Measurements from ENCODE around the gene SLC2A13. TPM values are rescaled to one million over a fixed set of nuclear protein-coding genes. Genes with fewer than 3 reads are reported as not detected.

The SLC2A13 gene
- total and polyA plus RNA-seq, 4 donors = 1.9 to 20.2 (median 6.9) TPM

- TF ChIP-seq MAX (IDR thresholded peaks at IDR 0.05) = no peak
Measured at GRCh38 chr12:40013292-40013691, 92.6 kb downstream of the SLC2A13 start (continued).

- WGBS = 65% methylated on average over 3 of the region's 3 CpGs
- no peak for DNase-seq (ENCODE audit: low spot score)
- no peak for TF ChIP-seq CTCF (IDR thresholded peaks at IDR 0.05; ENCODE audit: low read depth, low read length, missing input control)
- TF ChIP-seq FOXA1 (IDR thresholded peaks at IDR 0.05) = no peak
- TF ChIP-seq HNF4G (IDR thresholded peaks at IDR 0.05) = no peak
- no peak for TF ChIP-seq YY1 (IDR thresholded peaks at IDR 0.05)
- TF ChIP-seq JUND (IDR thresholded peaks at IDR 0.05) = no peak
- TF ChIP-seq NR2F2 (IDR thresholded peaks at IDR 0.05) = no peak
- no peak for TF ChIP-seq RAD21 (IDR thresholded peaks at IDR 0.05)
- no peak for TF ChIP-seq SP1 (IDR thresholded peaks at IDR 0.05)
- TF ChIP-seq HNF4A (conservative IDR thresholded peaks at IDR 0.05) = no peak
- no peak for TF ChIP-seq ZBTB33 (IDR thresholded peaks at IDR 0.05)
- Histone ChIP-seq H3K9me3 (ENCODE audit: control insufficient read depth in 4 of 4, low read length in 3 of 4) (no peaks in the 10 kb centered on the region), H3K4me1 (ENCODE audit: control insufficient read depth in 4 of 4, insufficient read depth in 4 of 4, low read length in 3 of 4) (peaks cover 2 to 7% (median 3%) of the 10 kb centered on the region in 4 donors), H3K27ac (ENCODE audit: low read depth in 1 of 2, low read length in 2 of 2) (no peak overlapping the region), H3K9ac (ENCODE audit: low read depth in 1 of 2, low read length in 2 of 2) (no peak overlapping the region), H3K4me3 (ENCODE audit: low read depth in 1 of 3, low read length in 3 of 3) (no peak overlapping the region), H3K27me3 (ENCODE audit: control insufficient read depth in 4 of 4, insufficient read depth in 4 of 4, low read length in 3 of 4) (no peaks in the 10 kb centered on the region), H3K36me3 (ENCODE audit: control insufficient read depth in 4 of 4, insufficient read depth in 3 of 4, low read depth in 1 of 4, low read length in 3 of 4) (no peaks in the 10 kb centered on the region)
Measured at GRCh38 chr12:40012711-40013110, 93.2 kb downstream of the SLC2A13 start.

- H3K4me1 ChIP-seq (ENCODE audit: control insufficient read depth in 4 of 4, insufficient read depth in 4 of 4, low read length in 3 of 4) = peaks cover 2 to 7% (median 3%) of the 10 kb centered on the region in 4 donors
- H3K4me3 ChIP-seq (ENCODE audit: low read depth in 1 of 3, low read length in 3 of 3) = peak overlapping the region in 2 of 3 donors; percentile 29 to 49
- no peaks in the 10 kb centered on the region for H3K9me3 ChIP-seq (ENCODE audit: control insufficient read depth in 4 of 4, low read length in 3 of 4)
- no peak for DNase-seq (ENCODE audit: low spot score)
- H3K27me3 ChIP-seq (ENCODE audit: control insufficient read depth in 4 of 4, insufficient read depth in 4 of 4, low read length in 3 of 4) = no peaks in the 10 kb centered on the region
- no peaks in the 10 kb centered on the region for H3K36me3 ChIP-seq (ENCODE audit: control insufficient read depth in 4 of 4, insufficient read depth in 3 of 4, low read depth in 1 of 4, low read length in 3 of 4)
- H3K27ac ChIP-seq (ENCODE audit: low read depth in 1 of 2, low read length in 2 of 2) = peak overlapping the region in 1 of 2 donors; percentile 20
- peak overlapping the region in 1 of 2 donors; percentile 49 for H3K9ac ChIP-seq (ENCODE audit: low read depth in 1 of 2, low read length in 2 of 2)
- 36% methylated on average over 3 of the region's 3 CpGs for WGBS
- TF ChIP-seq GABPA (IDR thresholded peaks at IDR 0.05 in 1 of 2, conservative IDR thresholded peaks at IDR 0.05 in 1 of 2) (no peak), TAF1 (conservative IDR thresholded peaks at IDR 0.05) (no peak), HNF4G (IDR thresholded peaks at IDR 0.05) (no peak), SP1 (IDR thresholded peaks at IDR 0.05) (no peak), REST (IDR thresholded peaks at IDR 0.05) (no peak), YY1 (IDR thresholded peaks at IDR 0.05) (no peak), ZBTB33 (IDR thresholded peaks at IDR 0.05) (no peak), ATF3 (IDR thresholded peaks at IDR 0.05) (no peak), JUND (IDR thresholded peaks at IDR 0.05) (no peak), EGR1 (IDR thresholded peaks at IDR 0.05; ENCODE audit: low read depth in 2 of 2) (no peak), RXRA (IDR thresholded peaks at IDR 0.05) (no peak), HNF4A (conservative IDR thresholded peaks at IDR 0.05) (no peak)
Measured at GRCh38 chr12:40011775-40012129, 94.1 kb downstream of the SLC2A13 start.
